ENCODE measurements around the gene SNED1.

The SNED1 gene

DNA sequence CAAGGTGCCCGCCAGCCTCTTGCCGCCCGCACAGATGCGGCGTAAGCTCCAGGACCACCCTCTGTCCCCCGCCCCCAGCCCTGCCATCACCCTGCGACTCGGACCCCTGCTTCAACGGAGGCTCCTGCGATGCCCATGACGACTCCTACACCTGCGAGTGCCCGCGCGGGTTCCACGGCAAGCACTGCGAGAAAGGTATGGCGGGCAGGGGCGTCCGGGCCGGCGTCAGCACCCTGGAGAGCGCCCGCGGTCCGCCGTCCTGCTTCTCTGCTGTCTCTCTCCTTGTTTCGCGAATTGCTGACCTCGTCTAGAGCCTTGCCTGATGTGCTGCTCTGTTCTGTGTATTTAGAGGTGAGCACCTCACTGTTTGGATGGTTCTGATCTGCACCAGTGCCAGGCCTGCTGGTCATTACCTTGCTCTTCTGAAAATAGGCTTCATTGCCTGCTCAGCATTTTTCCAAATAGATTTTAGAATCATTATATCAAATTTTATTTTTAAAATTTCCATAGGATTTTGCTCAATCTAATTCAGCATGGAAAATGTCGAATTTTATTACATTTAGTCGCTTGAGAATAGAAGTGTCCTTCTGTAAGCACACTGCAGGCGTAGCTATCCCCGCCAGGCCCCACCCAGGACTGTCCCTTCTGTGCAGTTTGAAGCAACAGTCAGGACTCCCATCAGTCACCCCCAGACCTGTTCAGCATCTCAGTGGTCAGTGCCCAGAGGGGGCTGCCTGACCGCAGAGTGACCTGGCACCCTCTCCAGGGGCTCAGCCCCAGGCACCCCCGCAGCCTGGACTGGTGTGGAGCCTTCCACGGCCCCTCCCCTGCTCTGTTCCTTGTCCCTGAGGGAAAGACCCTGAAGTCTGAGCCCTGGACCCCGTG, 51.6 kb downstream of the SNED1 start:
- no peak for FAIRE-seq

DNA sequence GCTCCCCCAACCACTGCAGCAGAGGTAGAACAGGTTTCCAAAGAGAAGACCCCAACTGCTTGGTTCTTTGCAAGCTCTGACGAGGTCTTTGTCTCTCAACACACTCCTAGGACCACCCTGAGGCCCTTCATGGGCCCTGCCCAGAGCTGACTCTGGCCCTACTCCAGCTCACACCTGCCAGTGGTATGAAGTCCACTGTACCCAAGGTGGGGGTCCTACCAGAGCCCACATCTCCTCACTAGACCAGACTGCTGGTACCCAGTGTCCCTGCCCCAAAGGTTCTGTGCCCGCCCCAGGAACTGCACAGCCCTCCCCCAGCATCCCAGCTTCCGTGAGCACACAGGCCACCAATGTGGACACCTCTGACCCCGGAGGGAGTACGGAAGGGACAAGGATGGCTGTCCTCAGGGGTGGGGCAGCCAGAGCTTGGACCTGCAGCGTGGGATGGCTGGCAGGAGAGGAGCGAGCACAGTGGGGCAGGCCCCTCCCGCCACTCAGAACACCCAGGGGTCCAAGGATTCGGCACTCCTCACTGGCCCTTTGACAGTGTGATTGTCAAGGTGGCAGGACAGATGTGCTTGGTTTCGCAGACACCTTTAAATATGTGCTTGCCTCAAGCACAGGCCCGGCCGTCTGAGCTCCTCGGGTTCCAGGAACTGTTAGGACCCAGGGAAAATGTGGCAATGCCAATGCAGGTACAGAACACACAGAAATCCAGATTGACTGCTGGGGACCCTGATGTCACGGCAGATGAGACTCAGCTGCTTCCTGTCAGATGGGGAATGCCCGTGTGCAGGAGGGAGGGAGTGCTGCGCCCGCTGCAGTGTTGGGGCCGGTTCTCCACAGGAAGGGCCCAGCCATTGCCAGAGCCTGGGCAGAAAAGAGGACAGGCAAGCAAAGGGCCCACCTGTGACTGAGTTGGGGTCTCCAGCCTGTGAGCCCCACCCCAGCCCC, 52.5 kb downstream of the SNED1 start:
- FAIRE-seq = no peak

DNA sequence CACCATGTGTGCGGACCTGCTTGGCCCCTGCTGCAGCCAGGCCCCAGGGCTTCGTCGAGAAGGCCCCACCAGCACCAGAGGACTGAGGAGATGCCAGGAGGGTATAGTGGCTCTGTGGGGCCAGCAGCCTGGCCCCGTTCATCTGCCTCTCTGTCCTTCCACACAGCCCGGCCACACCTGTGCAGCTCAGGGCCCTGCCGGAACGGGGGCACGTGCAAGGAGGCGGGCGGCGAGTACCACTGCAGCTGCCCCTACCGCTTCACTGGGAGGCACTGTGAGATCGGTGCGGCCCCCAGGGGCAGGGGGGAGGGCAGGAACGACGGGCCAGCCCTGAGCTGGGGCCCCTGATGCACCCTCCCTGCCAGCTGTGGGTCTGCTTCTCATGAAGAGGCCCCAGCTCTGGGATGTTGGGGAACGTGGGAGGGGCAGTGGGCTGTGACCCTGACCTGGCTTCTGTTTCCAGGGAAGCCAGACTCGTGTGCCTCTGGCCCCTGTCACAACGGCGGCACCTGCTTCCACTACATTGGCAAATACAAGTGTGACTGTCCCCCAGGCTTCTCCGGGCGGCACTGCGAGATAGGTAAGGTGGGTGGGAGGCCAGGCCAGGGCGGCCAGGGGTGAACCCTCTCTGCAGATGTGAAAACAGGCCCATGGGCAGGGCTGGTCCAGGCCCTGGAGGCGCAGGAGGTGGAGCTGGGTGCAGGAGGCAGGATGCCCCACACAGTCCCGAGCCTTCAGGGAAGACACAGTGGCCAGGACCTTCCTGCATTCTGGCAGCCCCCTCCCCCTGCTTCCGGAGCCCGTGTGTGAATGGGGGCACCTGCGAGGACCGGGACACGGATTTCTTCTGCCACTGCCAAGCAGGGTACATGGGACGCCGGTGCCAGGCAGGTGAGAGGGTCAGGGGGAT, 53.4 kb downstream of the SNED1 start:
- FAIRE-seq = no peak

DNA sequence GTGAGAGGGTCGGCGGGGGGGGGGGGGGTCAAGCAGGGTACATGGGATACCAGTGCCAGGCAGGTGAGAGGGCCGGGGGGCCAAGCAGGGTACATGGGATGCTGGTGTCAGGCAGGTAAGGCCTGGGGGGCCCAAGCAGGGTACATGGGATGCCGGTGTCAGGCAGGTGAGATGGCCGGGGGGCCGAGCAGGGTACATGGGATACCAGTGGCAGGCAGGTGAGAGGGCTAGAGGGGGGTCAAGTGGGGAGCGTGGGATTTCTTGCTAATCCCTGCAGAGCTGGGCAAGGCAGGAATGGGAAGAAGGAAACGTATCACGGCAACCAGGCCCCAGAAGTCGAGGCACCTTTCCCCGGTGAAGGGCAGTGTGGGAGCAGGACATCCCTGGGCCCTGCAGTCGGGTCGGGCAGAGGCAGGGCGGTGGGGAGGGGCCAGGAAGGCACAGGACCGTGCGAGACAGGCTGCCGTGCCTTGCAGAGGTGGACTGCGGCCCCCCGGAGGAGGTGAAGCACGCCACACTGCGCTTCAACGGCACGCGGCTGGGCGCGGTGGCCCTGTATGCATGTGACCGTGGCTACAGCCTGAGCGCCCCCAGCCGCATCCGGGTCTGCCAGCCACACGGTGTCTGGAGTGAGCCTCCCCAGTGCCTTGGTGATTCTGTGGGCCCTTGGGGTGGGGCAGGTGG, 54.4 kb downstream of the SNED1 start:
- no peak for FAIRE-seq

DNA sequence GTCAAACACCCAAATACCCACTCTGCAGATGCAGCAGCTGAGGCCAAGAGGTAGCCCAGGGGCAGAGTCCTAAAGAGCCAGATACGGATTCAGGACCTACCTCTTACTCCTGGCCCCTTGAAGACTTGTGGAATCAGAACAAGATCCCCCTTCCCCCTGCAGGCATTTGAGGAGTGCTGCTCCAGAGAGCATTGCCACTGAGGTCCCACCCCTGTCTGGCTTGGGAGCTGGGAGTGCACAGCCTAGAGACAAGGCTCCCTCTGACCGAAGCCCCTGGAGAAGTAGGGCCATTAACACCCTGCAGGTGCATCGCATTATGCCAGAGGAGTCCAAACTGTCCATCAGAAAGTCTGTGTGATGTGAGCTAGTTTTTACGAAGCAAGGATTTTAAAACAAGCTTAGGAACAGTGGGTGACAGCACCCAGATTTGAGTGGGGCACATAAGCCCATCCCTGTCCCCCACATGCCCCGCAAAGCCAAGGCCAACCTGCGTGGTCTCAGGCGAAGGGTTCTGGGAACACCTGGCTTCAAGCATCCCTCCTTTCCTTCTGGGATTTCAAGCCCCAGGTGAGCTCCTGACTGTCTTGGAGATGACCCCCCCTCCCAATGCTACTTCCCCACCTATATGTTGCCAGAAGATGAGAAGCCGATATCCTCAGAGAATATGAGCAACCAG, 55.3 kb downstream of the SNED1 start:
- no peak for FAIRE-seq

DNA sequence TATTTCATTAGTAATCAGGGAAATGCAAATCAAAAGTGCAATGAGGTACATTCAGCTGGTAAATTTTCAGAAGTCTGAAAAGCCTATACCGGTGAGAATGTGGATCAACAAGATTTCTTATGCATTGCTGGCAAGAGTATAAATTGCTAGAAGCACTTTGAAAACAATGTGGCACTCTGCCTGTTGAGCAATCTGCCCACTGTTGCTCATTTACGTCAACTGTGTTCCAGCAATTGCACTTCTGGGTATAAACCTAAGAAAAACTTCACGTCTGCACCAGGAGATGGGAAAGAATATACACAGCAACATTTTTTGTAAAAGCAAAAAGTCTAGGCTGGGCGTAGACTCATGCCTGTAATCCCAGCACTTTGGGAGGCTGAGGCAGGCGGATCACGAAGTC, 62.9 kb downstream of the SNED1 start:
- no peak for FAIRE-seq

DNA sequence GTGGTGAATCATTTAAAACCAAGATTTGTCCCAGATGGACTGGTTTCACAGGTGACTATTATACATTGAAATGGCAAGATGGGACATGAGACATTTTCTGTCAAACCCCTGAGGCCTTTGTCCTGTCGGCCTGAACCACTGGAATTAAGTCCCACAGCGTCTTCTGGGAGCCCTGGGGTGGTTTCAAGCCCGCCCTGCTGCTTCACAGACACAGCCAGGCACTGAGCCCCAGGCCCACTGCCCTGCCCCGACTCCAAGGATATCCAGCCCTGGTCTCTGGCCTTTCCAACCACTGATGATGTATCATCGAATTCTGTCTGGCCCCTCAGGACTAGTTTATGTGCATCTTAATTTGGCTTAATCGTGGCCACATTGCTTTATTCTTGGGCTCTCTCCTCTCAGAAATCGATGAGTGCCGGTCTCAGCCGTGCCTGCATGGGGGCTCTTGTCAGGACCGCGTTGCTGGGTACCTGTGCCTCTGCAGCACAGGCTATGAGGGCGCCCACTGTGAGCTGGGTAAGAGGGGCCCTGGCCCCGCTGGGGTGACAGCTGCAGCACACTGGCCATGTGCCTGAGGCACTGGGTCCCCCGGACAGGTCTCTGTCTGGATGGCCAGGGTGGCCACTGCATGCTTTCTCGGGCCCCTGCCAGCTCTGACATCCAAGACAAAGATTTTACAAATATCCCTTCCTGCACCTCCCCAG, 64.1 kb downstream of the SNED1 start:
- no peak for FAIRE-seq

DNA sequence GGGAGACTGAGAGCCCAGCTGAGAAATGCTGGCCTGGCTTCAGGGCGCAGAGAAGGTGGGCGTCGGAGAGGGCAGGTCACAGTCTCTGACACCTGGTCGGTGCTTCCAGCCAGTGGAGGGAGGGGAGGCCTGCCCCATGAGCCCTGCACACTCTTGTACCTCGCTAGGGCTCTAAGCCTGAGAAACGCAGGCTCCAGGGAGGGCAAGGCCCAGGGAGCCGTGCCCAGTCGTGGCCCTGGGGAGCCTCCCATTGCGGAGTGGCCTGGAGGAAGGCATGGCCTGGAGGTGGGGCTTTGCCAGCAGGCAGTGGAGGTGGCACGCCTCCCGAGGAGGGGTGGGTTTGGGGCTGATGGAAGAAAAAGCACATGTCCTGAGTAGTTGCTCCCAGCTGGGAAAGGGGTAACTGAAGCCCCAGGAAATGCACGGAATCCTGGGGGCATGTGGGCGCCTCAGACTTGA, 64.7 kb downstream of the SNED1 start:
- FAIRE-seq = no peak

DNA sequence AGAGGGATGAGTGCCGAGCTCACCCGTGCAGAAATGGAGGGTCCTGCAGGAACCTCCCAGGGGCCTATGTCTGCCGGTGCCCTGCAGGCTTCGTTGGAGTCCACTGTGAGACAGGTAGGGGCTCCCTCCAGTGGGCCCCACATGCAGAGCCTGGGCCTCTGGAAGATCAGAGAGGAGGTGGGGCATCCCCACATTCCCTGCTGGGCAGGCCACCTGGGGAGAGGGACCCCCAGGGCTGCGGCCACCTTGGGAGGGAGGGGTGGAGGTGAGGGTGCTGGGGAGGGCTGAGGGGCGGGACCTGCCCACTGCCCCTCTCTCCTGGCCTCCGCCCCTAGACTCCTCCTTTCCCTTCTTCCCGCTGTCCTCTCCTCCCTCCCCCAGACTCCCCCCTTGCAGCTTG, 65.2 kb downstream of the SNED1 start:
- FAIRE-seq = no peak

DNA sequence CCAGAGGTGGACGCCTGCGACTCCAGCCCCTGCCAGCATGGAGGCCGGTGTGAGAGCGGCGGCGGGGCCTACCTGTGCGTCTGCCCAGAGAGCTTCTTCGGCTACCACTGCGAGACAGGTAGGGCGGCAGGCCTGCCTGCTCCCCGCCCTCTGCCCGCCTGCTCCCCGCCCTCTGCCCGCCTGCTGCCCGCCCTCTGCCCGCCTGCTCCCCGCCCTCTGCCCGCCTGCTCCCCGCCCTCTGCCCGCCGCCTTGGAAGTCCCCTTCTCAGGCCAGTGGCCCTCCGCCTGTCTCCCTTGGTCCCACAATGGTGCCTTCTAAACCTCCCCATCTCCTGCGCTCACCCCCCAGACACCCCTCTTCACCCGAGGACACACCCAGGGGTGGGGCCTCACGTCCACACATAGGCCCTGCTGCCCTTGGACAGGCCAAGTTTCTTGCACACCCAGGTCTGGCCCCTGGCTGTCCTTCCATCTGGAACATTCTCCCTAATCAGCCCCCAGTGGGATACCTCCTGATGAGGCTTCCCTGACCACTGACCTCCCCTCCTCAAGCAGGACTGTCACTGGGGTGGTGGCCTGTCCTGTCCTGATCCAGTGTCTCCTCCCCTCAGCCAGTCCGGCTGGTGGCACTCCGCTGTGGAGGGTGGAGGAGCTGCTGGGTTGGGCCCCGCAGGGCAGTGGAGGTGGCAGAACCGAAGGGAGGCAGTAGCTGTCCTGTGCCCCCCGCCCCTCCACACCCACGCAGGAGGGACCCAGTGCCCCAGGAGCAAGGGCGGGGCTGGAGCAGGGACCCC, 65.8 kb downstream of the SNED1 start:
- no peak for FAIRE-seq

DNA sequence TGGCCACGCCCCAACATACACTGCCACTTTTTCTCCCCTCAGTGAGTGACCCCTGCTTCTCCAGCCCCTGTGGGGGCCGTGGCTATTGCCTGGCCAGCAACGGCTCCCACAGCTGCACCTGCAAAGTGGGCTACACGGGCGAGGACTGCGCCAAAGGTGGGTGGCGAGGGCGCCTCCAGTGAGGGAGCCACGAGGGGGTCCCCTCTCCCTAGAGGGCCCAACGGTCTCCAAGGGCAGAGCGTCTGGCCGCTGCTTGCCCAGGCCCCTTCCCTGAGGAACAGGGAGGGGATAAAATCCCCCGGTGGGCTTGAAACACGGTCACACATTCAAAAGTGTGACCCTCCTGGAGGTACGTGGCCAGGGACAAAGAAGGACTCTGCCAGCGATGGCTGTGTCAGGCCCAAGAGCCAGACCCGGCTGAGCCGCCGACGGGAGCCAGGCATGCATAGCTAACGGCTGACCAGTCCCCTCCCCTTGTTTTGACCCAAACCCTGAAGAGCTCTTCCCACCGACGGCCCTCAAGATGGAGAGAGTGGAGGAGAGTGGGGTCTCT, 66.5 kb downstream of the SNED1 start:
- FAIRE-seq = no peak

DNA sequence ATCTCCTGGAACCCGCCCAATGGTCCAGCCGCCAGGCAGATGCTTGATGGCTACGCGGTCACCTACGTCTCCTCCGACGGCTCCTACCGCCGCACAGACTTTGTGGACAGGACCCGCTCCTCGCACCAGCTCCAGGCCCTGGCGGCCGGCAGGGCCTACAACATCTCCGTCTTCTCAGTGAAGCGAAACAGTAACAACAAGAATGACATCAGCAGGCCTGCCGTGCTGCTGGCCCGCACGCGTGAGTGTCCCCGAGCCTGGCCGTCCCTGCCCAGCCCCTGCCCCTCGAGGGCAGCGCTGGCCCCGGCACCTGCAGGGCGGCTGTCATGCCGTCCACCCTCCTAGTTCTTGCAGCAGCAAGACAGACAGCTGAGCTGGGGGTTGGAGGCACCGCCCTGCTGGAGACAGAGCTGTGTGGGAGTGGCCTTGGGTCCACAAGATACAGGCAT, 67.0 kb downstream of the SNED1 start:
- FAIRE-seq = no peak

DNA sequence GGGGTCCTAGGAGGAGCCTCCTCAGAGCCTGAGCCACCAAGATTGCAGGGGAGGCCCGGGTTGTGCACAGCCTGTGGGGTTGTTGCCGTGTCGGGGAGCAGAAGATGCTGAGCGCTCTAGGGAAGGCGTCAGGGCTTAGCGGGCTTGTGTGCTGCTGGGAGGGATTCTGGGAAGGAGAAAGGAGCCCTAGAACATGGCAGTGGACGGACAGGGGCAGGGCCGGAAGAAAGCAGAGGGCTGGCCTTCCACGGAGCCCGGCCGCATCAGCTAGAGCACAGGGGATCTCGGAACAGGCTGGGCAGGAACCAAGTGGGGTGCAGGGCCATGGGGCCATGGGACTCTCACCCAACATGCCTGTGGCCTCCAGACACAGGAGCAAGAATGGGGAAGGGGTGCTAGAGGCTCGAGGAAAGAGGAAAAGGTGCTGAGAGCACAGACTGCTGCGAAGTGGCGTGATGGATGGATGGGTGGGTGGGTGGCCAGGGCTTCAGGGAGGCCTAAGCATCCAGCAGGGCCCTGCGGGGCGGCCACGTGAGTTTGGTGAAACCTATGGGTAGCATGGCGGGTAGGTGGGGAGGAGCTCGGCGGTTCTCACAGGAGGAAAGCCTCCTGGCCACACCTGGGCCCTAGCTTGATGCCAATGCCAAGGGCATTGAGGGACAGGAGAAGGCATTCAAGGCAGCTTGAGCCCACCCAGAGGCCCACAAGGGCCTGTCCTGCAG, 67.9 kb downstream of the SNED1 start:
- no peak for FAIRE-seq

DNA sequence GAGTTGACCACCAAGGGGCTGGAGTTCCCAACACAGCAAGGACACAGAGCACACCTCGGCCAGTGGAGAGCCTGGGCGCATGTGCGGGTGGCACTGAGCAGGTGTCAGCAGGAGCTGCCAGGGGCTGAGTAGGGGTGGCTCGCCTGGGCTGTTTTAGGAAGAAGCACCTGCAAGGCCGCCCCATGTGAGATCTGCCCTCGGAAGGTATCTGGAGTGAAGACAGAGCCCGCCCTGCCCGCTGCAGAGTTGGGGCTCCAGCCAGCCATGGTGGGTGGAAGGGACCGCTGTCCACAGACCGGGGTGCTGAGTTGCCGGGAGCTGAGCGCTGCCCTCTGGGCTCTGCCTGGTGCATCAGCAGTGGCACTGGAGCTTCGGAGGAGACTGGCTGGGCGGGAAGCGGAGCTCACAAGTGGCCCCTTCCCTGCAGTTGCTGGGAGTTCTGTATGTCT, 68.5 kb downstream of the SNED1 start:
- no peak for FAIRE-seq

DNA sequence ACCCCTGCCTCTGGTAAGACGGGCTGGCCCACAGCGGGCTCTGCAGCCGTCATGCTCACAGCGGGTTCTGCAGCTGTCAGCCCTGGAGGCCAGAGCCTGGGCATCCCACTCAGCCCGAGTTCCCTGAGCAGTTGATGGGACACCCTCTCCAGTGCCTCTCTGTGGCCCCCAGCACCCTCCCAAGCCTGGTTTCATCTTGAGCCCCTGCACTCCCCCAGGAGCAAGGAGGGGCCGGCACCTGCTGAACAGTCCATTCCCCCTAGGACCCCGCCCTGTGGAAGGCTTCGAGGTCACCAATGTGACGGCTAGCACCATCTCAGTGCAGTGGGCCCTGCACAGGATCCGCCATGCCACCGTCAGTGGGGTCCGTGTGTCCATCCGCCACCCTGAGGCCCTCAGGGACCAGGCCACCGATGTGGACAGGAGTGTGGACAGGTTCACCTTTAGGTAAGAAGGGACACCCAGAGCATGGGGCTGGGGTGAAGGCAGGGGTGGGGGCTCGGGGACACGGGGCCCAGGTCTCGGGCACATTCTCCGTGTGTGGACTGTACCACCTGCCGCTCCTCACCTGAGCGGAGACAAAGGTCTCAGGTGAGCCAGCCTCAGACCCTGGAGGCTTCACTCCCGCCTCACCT, 69.2 kb downstream of the SNED1 start:
- no peak for FAIRE-seq

DNA sequence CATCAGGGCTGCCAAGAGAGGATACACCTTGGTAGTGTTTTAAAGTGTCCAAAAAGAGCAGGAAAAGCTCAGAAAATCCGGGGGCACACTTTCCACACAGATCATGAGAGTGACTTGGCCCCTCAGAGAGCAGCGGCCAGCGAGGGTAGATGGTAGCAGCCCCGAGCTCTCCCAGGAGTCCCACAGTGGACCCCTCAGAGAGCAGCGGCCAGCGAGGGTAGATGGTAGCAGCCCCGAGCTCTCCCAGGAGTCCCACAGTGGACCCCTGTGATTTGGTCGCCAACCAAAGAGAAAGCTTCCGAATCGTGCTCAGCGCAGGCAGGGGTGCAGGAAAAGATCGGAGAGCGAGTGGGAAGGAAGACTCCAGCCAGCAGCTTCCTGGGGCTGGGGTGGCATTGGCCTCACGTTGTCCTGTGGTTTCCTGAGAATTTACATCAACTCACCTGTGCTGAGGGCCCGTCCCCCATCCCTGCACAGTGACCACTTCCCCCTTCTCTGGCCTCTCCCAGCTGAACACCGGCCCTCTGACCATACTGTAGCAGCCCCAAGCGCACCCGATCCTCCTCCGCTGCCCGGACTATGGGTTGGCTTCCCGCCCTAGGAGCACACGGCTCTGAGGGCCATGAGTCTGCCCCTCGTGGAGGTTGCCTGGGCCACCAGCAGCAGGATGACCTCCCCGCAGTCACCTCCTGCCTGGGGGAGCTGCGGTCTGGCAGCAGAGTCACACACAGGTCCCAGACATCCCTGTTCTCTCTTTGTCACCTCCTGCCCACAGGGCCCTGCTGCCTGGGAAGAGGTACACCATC, 69.9 kb downstream of the SNED1 start:
- no peak for FAIRE-seq

Measured in G401.6 (cell line).